Raji (cell line): ENCODE results near the gene RANBP17.

Source experiments
- POLR2A ChIP-seq: IDR thresholded peaks from 2 replicates; pipeline ENCODE4 v1.6.1; 2011; ENCODE audit warnings: low read depth, low read length, control low read depth; ENCODE audit not compliant: insufficient read depth

Gene RANBP17

GRCh38 chr5:170920196-170920595 lies 58.4 kb downstream of the RANBP17 start:
- no peak for TF ChIP-seq POLR2A

- no peak for TF ChIP-seq POLR2A
Observed at GRCh38 chr5:170923910-170924620, 62.2 kb downstream of the RANBP17 start.

GRCh38 chr5:170937072-170937471 lies 75.3 kb downstream of the RANBP17 start:
- no peak for TF ChIP-seq POLR2A

GRCh38 chr5:170937914-170938313 lies 76.1 kb downstream of the RANBP17 start:
- TF ChIP-seq POLR2A: no peak

- TF ChIP-seq POLR2A: no peak
Observed at GRCh38 chr5:170939178-170939577, 77.4 kb downstream of the RANBP17 start.

GRCh38 chr5:170941788-170942187 lies 80.0 kb downstream of the RANBP17 start:
- no peak for TF ChIP-seq POLR2A

GRCh38 chr5:170945275-170945674 lies 83.5 kb downstream of the RANBP17 start:
- TF ChIP-seq POLR2A: no peak

GRCh38 chr5:170960567-170960966 lies 98.7 kb downstream of the RANBP17 start:
- TF ChIP-seq POLR2A: no peak

- no peak for TF ChIP-seq POLR2A
Observed at GRCh38 chr5:170963521-170963920, 101.7 kb downstream of the RANBP17 start.

GRCh38 chr5:170974461-170974860 lies 112.6 kb downstream of the RANBP17 start:
- TF ChIP-seq POLR2A: no peak

- TF ChIP-seq POLR2A: no peak
Observed at GRCh38 chr5:170985486-170985885, 123.7 kb downstream of the RANBP17 start.

- TF ChIP-seq POLR2A: no peak
Observed at GRCh38 chr5:170986598-170986997, 124.8 kb downstream of the RANBP17 start.

GRCh38 chr5:170993476-170993875 lies 131.7 kb downstream of the RANBP17 start:
- TF ChIP-seq POLR2A: no peak

- no peak for TF ChIP-seq POLR2A
Observed at GRCh38 chr5:171010086-171010485, 148.3 kb downstream of the RANBP17 start.

GRCh38 chr5:171010816-171011215 lies 149.0 kb downstream of the RANBP17 start:
- no peak for TF ChIP-seq POLR2A

GRCh38 chr5:171023508-171023907 lies 161.7 kb downstream of the RANBP17 start:
- no peak for TF ChIP-seq POLR2A

- no peak for TF ChIP-seq POLR2A
Observed at GRCh38 chr5:171024084-171024483, 162.3 kb downstream of the RANBP17 start.
